ENCODE results near the gene R3HDM4. TPM values are rescaled to one million over a fixed set of nuclear protein-coding genes. Genes with fewer than 3 reads are reported as not detected.

Gene R3HDM4
- total and polyA plus RNA-seq, 10 of the 15 experiments (the other 5 are each of a cell fraction or from before 2014, with no cell fraction given): 1.3 to 65.8 (median 27.7) TPM

- BruUV-seq (replicated peaks): no TSS peak
- no peaks in the 10 kb centered on the region for H3K27me3 ChIP-seq (replicated peaks in 1 of 2; ENCODE audit: control insufficient read depth in 2 of 2, insufficient read depth in 2 of 2, low read length in 1 of 2)
- H3K9ac ChIP-seq (ENCODE audit: control insufficient read depth, insufficient read depth, low read length): no peak overlapping the region
- peaks cover 3% of the 10 kb centered on the region; the same call in 1 of the 2 replicates for H4K20me1 ChIP-seq (ENCODE audit: control insufficient read depth, insufficient read depth)
- peaks cover 1% of the 10 kb centered on the region; the same call in 1 of the 2 replicates for H3K4me1 ChIP-seq (ENCODE audit: control insufficient read depth, insufficient read depth, low read length)
- RAD21 ChIA-PET (ENCODE audit: unreplicated experiment): no interaction called here
- SMC1A ChIA-PET (ENCODE audit: uncharacterized antibody, unreplicated experiment): no interaction called here
- in situ Hi-C loops (cut with MboI) (no loop called here), intact Hi-C loops (cut with micrococcal nuclease; ENCODE audit: unreplicated experiment) (no loop called here)
- H3K4me3 ChIP-seq: no peak overlapping the region
- peaks cover 7% of the 10 kb centered on the region for H3K79me2 ChIP-seq (ENCODE audit: control insufficient read depth, insufficient read depth, low read length)
- no peak overlapping the region for H3K4me2 ChIP-seq (ENCODE audit: control insufficient read depth, insufficient read depth)
- peaks cover 2% of the 10 kb centered on the region; the same call in 1 of the 3 replicates for H3K9me3 ChIP-seq (replicated peaks; ENCODE audit: control insufficient read depth, insufficient read depth, low read length)
- ATAC-seq (no peak), DNase-seq (ENCODE audit: low read depth, low spot score) (no peak), FAIRE-seq (no peak)
- 83% methylated on average over 8 of the region's 8 CpGs for WGBS (ENCODE audit: insufficient coverage, insufficient replicate concordance, low lambda C conversion rate, missing lambda C conversion rate)
- peaks cover 17 to 52% of the 10 kb centered on the region in 2 experiments for H3K36me3 ChIP-seq (ENCODE audit: control insufficient read depth in 2 of 2, insufficient read depth in 2 of 2, low read length in 1 of 2)
- no peak overlapping the region for H2AFZ ChIP-seq (ENCODE audit: control insufficient read depth, low read depth, low read length)
- POLR2A ChIA-PET: no interaction called here
- H3K27ac ChIP-seq (ENCODE audit: control insufficient read depth, insufficient read depth): no peak overlapping the region
- TF ChIP-seq HCFC1 (IDR thresholded peaks at IDR 0.05; ENCODE audit: low read length): no peak
- TF ChIP-seq IRF5 (IDR thresholded peaks at IDR 0.05; ENCODE audit: borderline replicate concordance): no peak
- no peak for TF ChIP-seq PML (IDR thresholded peaks at IDR 0.05; ENCODE audit: low read length)
- peak; percentile 42 for TF ChIP-seq POLR2A (IDR thresholded peaks at IDR 0.05; ENCODE audit: low read depth, low read length)
- CTCF ChIA-PET: no interaction called here
These were observed 47.6 kb upstream of the R3HDM4 start for GRCh38 chr19:960601-960938.

GRCh38 chr19:960020-960419, 47.0 kb upstream of the R3HDM4 start:
- no peak overlapping the region for H3K4me2 ChIP-seq (ENCODE audit: control insufficient read depth, insufficient read depth)

More at GRCh38 chr19:960020-960419, 47.0 kb upstream of the R3HDM4 start:
- POLR2A ChIA-PET: no interaction called here
- ATAC-seq (no peak), FAIRE-seq (no peak), DNase-seq (ENCODE audit: low read depth, low spot score) (no peak)
- Histone ChIP-seq H2AFZ (ENCODE audit: control insufficient read depth, low read depth, low read length) (no peak overlapping the region), H3K4me3 (no peak overlapping the region), H3K9me3 (replicated peaks; ENCODE audit: control insufficient read depth, insufficient read depth, low read length) (peaks cover under 1% of the 10 kb centered on the region; the same call in 1 of the 3 replicates), H3K36me3 (ENCODE audit: control insufficient read depth in 2 of 2, insufficient read depth in 2 of 2, low read length in 1 of 2) (peaks cover 13 to 49% of the 10 kb centered on the region in 2 experiments), H3K27ac (ENCODE audit: control insufficient read depth, insufficient read depth) (no peak overlapping the region), H3K79me2 (ENCODE audit: control insufficient read depth, insufficient read depth, low read length) (peaks cover 12% of the 10 kb centered on the region), H3K27me3 (replicated peaks in 1 of 2; ENCODE audit: control insufficient read depth in 2 of 2, insufficient read depth in 2 of 2, low read length in 1 of 2) (no peaks in the 10 kb centered on the region), H3K9ac (ENCODE audit: control insufficient read depth, insufficient read depth, low read length) (no peak overlapping the region), H4K20me1 (ENCODE audit: control insufficient read depth, insufficient read depth) (peaks cover 3% of the 10 kb centered on the region; the same call in 1 of the 2 replicates), H3K4me1 (ENCODE audit: control insufficient read depth, insufficient read depth, low read length) (peaks cover 7% of the 10 kb centered on the region; the same call in 1 of the 2 replicates)
- BruUV-seq (replicated peaks): no TSS peak
- no peak for TF ChIP-seq ZBTB11 (CRISPR knock-in tag; IDR thresholded peaks at IDR 0.05)
- TF ChIP-seq SP1 (IDR thresholded peaks at IDR 0.05; ENCODE audit: low read depth, low read length): no peak
- no peak for TF ChIP-seq CREM (IDR thresholded peaks at IDR 0.05; ENCODE audit: low read depth)
- CTCF ChIA-PET: interaction anchor here (0.8 kb wide), 1 partner anchor 9 kb away, joined by 3 read pairs; no protein-coding TSS in a partner anchor
- WGBS (ENCODE audit: insufficient coverage, insufficient replicate concordance, low lambda C conversion rate, missing lambda C conversion rate): 75% methylated on average over 12 of the region's 12 CpGs
- RAD21 ChIA-PET (ENCODE audit: unreplicated experiment): no interaction called here
- in situ Hi-C loops (cut with MboI): no loop called here
- intact Hi-C loops (cut with micrococcal nuclease; ENCODE audit: unreplicated experiment): no loop called here
- SMC1A ChIA-PET (ENCODE audit: uncharacterized antibody, unreplicated experiment): no interaction called here

Measured in GM12878 (cell line).